ENCODE data around the gene ECPAS. TPM values are rescaled to one million over a fixed set of nuclear protein-coding genes. Genes with fewer than 3 reads are reported as not detected.

The ECPAS gene
- total and polyA plus RNA-seq, 2 donors (not counting 1 experiment from before 2014, with no cell fraction given), result 12.9 to 69.5 TPM

DNA sequence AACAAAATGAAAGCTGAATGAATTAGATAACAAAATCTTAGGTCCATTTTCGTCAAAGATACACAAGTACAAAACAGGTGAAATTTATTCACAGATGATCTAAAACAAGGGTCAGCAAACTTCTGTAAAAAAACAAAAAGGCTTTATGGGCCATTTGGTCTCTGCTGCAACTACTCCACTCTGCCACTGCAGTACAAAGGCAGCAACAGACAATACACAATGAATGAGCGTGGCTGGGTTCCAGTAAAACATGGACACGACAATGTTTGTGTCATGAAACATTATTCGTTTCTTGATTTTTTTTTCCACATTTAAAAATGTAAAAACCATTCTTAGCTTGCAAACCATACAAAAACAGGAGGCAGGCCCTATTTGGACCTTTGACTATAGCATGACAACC, 71.9 kb downstream of the ECPAS start:
- H3K4me3 ChIP-seq (ENCODE audit: control extremely low read depth in 1 of 5, extremely low read depth in 1 of 5, insufficient read depth in 1 of 5, low read depth in 2 of 5, low read length in 4 of 5), result no peak overlapping the region
- Mint-ChIP-seq H3K4me1 (no peaks in the 10 kb centered on the region), H3K27ac (no peak overlapping the region), H3K27me3 (no peaks in the 10 kb centered on the region), H3K4me3 (no peak overlapping the region), H3K9me3 (ENCODE audit: insufficient read depth) (no peaks in the 10 kb centered on the region)
- H4K20me1 ChIP-seq (ENCODE audit: control insufficient read depth, insufficient read depth, low read length, poor library complexity, severe bottlenecking), result no peaks in the 10 kb centered on the region
- H2AFZ ChIP-seq (ENCODE audit: insufficient read depth, low read depth, low read length, poor library complexity, severe bottlenecking), result no peak overlapping the region
- H3K9me3 ChIP-seq (ENCODE audit: control extremely low read depth in 1 of 3, control insufficient read depth in 2 of 3, insufficient read depth in 1 of 3, low read length in 2 of 3), result no peaks in the 10 kb centered on the region
- no peaks in the 10 kb centered on the region for H3K27me3 ChIP-seq (replicated peaks in 1 of 4; ENCODE audit: control extremely low read depth in 1 of 4, control insufficient read depth in 3 of 4, insufficient read depth in 4 of 4, low read length in 3 of 4)
- CTCF ChIA-PET, result no interaction called here
- no peak overlapping the region for H3K4me2 ChIP-seq (replicated peaks; ENCODE audit: low read depth, low read length, poor library complexity, severe bottlenecking)
- no peak for TF ChIP-seq EZH2 (IDR thresholded peaks at IDR 0.05; ENCODE audit: borderline replicate concordance, insufficient read depth, low read depth, low read length, poor library complexity, severe bottlenecking)
- TF ChIP-seq, protein P1, sequence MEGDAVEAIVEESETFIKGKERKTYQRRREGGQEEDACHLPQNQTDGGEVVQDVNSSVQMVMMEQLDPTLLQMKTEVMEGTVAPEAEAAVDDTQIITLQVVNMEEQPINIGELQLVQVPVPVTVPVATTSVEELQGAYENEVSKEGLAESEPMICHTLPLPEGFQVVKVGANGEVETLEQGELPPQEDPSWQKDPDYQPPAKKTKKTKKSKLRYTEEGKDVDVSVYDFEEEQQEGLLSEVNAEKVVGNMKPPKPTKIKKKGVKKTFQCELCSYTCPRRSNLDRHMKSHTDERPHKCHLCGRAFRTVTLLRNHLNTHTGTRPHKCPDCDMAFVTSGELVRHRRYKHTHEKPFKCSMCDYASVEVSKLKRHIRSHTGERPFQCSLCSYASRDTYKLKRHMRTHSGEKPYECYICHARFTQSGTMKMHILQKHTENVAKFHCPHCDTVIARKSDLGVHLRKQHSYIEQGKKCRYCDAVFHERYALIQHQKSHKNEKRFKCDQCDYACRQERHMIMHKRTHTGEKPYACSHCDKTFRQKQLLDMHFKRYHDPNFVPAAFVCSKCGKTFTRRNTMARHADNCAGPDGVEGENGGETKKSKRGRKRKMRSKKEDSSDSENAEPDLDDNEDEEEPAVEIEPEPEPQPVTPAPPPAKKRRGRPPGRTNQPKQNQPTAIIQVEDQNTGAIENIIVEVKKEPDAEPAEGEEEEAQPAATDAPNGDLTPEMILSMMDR (IDR thresholded peaks at IDR 0.05), result no peak
- H3K4me1 ChIP-seq (ENCODE audit: control insufficient read depth in 2 of 2, insufficient read depth in 2 of 2, low read length in 2 of 2), result no peaks in the 10 kb centered on the region
- H3K9ac ChIP-seq (ENCODE audit: low read length), result no peak overlapping the region
- no peak overlapping the region for H3K27ac ChIP-seq (ENCODE audit: low read length in 2 of 2)
- DNase-seq, result no peak
- H3K36me3 ChIP-seq (replicated peaks in 1 of 2; ENCODE audit: control extremely low read depth in 1 of 2, control insufficient read depth in 1 of 2, extremely low read depth in 1 of 2, insufficient read depth in 2 of 2, low read length in 1 of 2), result peaks cover 10 to 65% of the 10 kb centered on the region in 2 experiments
- H3K79me2 ChIP-seq (ENCODE audit: control insufficient read depth, insufficient read depth, low read length), result no peaks in the 10 kb centered on the region
- ATAC-seq (ENCODE audit: low read depth), result no peak
- POLR2A ChIA-PET, result no interaction called here
- 91% methylated on average over 4 of the region's 4 CpGs for WGBS (ENCODE audit: insufficient coverage)
- intact Hi-C loops (cut with micrococcal nuclease), result no loop called here

DNA sequence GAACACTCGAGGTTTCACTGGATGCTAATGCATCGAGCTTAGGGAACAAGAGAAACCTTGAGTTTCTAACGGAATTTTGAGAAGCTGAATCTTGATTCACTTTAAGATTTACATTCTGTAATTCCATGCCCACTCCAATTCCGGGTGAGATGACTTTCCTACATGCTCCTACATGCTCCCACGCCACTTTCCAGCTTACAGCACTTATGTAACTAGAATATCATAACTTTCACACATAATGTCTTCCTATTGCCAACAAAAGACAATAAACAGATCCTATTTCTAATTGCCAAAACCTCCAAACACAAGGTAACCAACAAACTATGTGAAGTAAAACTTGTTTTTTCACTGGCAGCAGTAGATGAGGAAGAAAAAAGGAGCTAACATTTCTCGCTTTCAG, 72.9 kb downstream of the ECPAS start:
- Mint-ChIP-seq H3K9me3 (ENCODE audit: insufficient read depth) (no peaks in the 10 kb centered on the region), H3K4me3 (no peak overlapping the region), H3K27ac (no peak overlapping the region), H3K4me1 (no peaks in the 10 kb centered on the region), H3K27me3 (no peaks in the 10 kb centered on the region)
- no peaks in the 10 kb centered on the region for H4K20me1 ChIP-seq (ENCODE audit: control insufficient read depth, insufficient read depth, low read length, poor library complexity, severe bottlenecking)
- 98% methylated on average over 6 of the region's 6 CpGs for WGBS (ENCODE audit: insufficient coverage)
- intact Hi-C loops (cut with micrococcal nuclease), result no loop called here
- TF ChIP-seq, protein P1 (IDR thresholded peaks at IDR 0.05), result no peak
- no peak for TF ChIP-seq EZH2 (IDR thresholded peaks at IDR 0.05; ENCODE audit: borderline replicate concordance, insufficient read depth, low read depth, low read length, poor library complexity, severe bottlenecking)
- H3K4me3 ChIP-seq (ENCODE audit: control extremely low read depth in 1 of 5, extremely low read depth in 1 of 5, insufficient read depth in 1 of 5, low read depth in 2 of 5, low read length in 4 of 5), result no peak overlapping the region
- no peak overlapping the region for H3K9ac ChIP-seq (ENCODE audit: low read length)
- H3K79me2 ChIP-seq (ENCODE audit: control insufficient read depth, insufficient read depth, low read length), result no peaks in the 10 kb centered on the region
- H3K4me1 ChIP-seq (ENCODE audit: control insufficient read depth in 2 of 2, insufficient read depth in 2 of 2, low read length in 2 of 2), result no peaks in the 10 kb centered on the region
- no peak overlapping the region for H3K4me2 ChIP-seq (replicated peaks; ENCODE audit: low read depth, low read length, poor library complexity, severe bottlenecking)
- H3K27ac ChIP-seq (ENCODE audit: low read length in 2 of 2), result no peak overlapping the region
- DNase-seq (no peak), ATAC-seq (ENCODE audit: low read depth) (no peak)
- H2AFZ ChIP-seq (ENCODE audit: insufficient read depth, low read depth, low read length, poor library complexity, severe bottlenecking), result no peak overlapping the region
- CTCF ChIA-PET, result interaction anchor here (0.5 kb wide), 1 partner anchor 944 kb away, joined by 5 read pairs; no protein-coding TSS in a partner anchor
- POLR2A ChIA-PET, result no interaction called here
- H3K9me3 ChIP-seq (ENCODE audit: control extremely low read depth in 1 of 3, control insufficient read depth in 2 of 3, insufficient read depth in 1 of 3, low read length in 2 of 3), result no peaks in the 10 kb centered on the region
- H3K36me3 ChIP-seq (replicated peaks in 1 of 2; ENCODE audit: control extremely low read depth in 1 of 2, control insufficient read depth in 1 of 2, extremely low read depth in 1 of 2, insufficient read depth in 2 of 2, low read length in 1 of 2), result peaks cover 10 to 63% of the 10 kb centered on the region in 2 experiments
- no peaks in the 10 kb centered on the region for H3K27me3 ChIP-seq (replicated peaks in 1 of 4; ENCODE audit: control extremely low read depth in 1 of 4, control insufficient read depth in 3 of 4, insufficient read depth in 4 of 4, low read length in 3 of 4)

All from B cell (primary cell).